HG02571 (cell line): ENCODE results near the gene CDC16.
A peak's percentile ranks its signal among the peaks of the same experiment; 100 is the strongest.

ENCODE experiments used
- ATAC-seq: cut with Tn5 transposase; IDR thresholded peaks from one replicate; pipeline ENCODE4 v1.9.1; 2021; ENCODE audit warnings: mild to moderate bottlenecking, moderate library complexity; ENCODE audit not compliant: unreplicated experiment

The CDC16 gene

DNA sequence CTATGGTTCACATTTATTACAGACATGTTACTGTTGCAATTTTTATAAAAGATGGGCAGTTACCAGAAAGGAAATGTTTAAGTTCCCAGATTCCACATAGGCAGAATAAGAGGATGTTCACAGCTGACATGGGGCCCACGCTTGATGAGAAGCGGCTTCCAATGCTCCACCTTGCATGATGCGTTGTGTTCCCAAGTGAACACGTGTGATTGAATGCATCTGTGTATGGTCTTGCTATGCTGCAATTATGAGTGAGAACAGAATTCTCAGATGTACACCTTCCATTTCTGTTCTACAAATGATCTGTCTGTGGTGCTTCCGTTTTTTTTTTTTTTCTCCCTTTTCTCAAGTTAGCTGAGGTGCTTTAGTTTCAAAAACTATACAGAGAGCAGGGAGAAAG lies 62.2 kb downstream of the CDC16 start:
- ATAC-seq, result no peak

DNA sequence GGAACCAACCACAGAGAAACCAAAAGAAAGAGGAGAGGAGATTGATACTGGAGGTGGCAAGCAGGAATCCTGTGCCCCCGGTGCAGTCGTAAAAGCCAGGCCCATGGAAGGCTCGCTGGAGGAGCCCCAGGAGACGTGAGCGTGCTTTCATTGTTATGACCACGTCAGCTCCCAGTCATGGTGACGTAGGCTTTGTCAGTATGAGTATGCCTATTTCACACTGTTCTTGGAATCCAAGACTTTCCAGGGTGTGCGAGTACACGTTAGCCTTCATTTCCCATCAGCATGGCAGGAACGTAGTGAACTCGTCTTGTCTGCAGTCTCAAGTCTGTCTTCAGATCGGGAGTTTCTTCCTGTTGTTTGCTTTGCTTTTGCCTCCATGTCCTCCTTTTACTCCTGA lies 64.2 kb downstream of the CDC16 start:
- ATAC-seq, result no peak

DNA sequence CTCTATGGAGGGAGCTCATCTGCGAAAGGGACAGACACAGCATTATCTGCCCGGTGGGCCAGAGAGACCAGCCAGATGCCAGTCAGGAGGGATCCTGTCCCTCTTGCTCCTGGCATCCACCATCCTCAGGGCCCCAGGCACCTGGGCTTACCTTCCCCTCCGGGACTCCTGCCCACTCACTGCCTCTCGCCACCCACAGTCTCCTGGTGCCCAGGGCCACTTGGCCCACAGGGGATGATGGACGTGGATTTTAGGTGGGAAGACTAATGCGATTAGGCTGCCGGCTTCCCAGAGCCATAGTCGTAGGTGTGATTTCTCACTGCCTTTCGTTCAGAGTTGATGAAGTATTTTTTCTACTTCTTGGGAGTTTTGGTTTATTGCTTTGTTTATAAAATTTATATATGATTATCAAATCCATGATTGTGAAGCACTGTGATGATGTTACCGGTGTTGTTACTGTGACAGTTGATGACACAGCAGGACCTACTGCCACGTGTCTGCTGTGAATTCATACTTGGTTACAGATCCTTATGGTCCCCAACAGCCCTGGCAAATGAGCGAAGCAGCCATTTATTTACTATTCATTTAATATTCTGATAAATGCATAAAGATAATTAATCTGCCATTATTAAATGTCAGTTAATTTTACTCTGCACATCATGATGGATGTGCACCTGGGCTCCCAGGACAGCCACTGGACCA lies 65.1 kb downstream of the CDC16 start:
- ATAC-seq, result no peak

DNA sequence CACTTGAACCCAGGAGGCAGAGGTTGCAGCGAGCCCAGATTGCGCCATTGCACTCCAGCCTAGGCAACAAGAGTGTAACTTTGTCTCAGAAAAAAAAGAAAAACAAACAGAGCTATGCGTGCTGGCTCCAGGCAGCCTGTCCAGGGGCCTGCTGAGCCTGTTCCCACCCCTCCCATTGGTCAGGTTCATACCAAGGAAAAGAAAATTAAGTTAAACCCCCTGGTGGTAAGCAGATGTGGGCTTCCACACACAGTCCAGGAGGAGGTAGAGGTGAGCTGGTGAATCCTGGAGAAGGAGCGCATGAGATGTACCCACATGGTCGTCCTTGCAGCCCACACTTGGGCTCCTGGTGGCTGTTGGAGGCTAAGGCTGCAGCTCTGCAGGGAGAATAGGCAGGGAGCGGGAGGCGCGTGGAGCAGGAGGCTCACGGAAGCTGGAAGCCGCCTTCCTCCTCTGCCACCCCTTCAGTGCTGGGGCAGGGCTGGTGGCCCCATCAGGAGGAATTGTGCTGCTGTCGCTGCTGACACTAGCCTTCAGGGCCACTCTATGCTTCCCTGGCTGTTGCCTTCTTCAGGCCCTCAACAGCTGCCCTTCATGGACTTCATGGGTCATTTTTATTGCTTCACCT lies 69.1 kb downstream of the CDC16 start:
- ATAC-seq, result no peak

DNA sequence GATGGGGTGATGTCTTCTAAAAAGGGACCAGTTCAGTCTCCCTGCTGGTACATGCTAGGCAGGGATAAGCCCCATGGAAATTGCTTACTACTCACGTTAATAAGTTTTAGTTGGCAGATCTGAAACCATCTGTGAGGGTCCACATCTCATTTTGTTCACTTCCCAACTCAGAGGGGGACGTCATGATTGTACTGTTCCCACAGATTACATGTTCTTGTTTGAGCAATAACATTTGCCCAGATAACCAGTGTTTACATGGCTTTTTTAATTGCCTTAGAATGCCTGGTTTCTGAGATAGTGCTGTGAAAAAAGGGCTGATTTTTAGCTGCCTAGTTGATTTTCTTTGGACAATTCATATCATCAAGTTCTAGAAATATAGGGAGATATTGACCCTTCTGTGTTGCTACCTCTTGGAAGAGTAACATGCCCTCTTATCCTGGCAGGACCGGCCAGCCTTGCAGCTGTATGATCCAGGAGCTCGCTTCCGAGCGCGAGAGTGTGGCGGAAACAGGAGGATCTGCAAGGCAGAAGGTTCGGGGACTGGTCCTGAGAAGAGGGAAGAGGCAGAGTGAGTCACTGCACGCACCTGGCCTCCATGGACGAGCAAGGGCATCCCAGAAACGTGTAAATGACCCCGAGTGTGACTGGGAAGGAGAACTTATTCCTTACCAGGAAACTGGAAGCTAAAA lies 69.8 kb downstream of the CDC16 start:
- ATAC-seq, result no peak

DNA sequence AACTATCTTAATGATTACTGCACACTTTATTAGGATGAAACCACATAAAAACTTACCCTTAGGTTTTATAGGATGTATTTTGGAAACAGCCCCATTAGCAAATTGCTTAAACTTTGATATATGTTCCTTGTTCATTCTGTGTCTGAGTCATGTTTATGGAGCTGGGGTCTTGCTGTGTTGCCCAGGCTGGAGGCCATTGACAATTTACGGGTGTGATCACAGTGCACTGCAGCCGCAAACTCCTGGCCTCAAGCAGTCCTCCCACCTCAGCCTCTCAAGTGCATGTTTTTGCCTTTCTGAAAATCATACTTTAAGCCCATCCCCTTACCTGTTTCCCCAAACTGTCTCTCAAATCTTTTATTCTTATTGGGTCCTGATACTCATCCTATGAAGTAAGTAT lies 74.4 kb downstream of the CDC16 start:
- no peak for ATAC-seq

DNA sequence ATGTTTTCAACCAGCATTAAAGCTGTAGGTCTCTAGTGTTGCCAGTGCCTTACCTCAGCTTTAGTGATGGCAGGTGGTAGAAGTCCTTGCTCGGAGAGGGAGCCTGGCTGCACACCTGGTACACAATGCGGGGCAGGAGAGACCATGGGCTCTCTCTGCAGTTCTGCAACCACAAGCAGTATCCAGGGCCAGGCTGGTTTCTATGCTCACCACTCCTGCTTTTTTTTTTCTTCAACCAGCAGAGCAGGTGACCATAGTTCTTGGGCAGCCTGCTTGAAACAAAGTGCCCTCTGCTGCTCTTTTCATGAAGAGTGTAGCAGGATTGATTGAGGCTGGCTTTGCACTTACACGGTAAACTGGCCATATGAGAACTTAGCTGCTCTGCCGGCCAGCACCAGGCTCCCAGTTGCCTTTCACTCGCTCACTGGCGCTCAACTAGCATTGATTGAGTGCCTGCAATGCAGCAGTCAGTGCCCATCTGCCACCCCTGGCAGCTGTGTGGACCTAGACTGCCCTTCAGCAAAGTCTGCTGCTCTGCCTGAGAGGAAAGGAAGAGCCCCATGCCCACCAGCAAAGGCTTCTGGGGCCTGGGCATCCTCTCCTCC lies 75.2 kb downstream of the CDC16 start:
- ATAC-seq, result no peak

DNA sequence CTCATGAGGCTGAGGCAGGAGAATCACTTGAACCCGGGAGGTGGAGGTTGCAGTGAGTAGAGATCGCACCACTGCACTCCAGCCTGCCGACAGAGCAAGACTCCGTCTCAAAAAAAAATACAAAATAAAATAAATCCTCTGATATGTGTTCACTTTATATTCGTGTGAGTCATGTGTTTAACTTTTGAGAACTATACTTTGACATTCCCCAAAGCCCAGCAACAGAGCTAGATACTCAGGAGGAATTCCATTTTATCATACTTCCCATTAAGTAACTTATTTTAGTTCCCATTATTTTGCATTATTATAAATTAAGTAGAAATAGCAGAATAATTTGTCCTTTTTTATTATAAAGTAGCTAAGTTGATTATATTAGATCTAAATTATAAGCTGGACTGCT lies 76.3 kb downstream of the CDC16 start:
- no peak for ATAC-seq

DNA sequence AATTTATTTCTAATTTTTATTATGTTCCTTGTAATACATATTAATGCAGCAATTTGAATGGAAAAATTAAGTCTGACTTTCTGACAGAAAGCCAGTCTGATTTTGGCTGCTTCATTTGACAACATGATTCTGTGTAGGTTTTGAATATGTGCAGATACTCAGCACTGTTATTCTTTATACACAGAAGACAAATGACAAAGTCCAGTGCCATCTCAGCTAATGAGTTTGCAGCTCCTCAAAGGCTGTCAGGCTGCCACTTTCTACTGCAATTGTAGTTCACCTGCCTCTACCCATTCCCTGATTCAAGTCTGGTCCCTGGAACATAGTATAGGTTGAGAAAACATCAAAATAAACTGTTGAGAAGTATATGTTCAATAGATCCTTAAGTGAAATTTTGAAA lies 76.7 kb downstream of the CDC16 start:
- no peak for ATAC-seq

DNA sequence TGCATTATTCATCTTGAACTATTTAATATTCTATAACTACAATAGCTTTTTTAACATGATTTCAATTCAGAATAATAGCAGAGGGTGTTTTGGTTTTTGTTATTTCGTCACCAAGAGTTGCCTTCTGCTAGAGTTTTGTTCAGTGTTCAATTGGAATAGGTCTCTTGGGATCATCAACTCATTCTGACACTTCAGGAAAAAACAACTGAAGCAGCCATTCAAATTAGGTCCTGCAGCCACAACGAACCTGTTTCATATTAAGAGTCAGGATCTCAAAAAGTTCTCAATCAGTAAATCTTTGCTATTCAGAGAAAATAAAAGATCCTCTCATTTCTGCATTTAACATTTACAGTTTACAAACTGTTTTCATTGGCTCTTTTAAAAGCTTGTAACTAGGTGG lies 77.2 kb downstream of the CDC16 start:
- ATAC-seq, result no peak

DNA sequence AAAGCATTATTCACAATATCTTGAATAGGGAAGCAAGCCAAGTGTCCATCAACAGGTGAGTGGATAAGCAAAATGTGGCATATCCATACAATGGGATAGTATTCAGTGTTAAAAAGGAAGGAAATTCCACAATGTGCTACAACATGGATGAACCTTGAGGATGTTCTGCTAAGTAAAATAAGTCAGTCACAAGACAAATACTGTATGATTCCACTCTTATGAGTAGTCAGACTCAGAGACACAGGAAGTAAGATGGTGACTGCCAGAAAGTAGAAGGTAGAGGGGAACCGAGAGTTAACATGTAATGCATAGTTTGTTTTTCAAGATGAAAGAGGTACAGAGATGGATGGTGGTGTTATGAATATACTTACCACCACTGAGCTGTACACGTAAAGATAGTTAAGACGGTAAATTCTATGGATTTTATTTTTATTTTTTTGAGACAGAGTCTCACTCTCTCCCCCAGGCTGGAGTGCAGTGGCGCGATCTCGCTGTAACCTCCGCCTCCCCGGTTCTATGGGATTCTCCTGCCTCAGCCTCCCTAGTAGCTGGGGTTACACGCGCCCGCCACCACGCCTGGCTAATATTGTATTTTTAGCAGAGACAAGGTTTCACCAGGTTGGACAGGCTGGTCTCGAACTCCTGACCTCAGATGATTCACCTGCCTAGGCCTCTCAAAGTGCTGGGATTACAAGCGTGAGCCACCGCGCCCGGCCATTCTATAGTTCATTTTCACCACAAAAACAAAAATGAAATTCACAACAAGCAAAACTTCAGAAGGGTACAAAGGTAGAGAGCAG lies 78.6 kb downstream of the CDC16 start:
- no peak for ATAC-seq

DNA sequence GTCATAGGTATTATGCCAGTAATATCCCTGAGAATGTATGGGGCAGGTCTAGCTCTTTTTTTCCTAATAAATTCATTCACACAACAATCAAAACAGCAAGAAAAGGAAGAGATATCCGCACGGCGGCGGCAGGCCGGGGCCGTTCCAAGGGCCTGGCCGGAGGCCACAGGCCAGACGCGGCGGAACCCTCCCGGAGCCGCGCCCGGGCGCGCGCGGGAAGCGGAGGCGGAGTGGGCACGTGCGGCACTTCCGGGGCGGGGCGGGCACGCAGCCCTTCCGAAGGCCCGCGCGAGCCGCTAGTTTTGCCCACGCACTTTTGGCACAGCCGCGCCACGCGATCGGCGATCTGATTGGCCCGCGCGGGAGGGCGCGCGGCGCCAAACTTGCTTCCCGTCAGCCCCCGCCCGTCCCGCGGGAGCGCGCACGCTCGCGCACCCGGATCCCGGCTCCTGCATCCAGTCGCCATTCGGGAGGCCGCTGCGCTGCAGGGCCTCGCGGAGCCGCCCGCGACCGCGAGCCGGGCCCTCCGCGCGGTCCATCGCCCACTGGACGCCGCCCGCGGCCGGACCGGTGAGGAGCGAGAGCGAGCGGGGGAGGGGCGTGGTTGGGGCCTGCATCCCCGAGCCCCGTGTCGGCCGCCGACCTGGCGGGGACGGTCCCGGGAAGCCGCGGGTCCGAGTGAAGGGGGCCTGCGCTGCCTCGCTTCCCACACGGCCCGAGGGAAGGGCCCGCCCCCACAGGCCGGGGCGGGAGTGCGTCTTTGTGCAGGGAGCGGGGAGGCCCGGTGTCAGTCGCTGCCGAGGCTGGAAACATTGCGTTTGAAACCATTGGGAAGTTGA lies 79.6 kb downstream of the CDC16 start, which contains the start of gene CHAMP1:
Gene CHAMP1, plus strand, starts transcription at position 430 of the 839 bp plus-strand sequence. CDS start 9,340 bp downstream, outside the sequence.
- ATAC-seq, result peak; percentile 88

DNA sequence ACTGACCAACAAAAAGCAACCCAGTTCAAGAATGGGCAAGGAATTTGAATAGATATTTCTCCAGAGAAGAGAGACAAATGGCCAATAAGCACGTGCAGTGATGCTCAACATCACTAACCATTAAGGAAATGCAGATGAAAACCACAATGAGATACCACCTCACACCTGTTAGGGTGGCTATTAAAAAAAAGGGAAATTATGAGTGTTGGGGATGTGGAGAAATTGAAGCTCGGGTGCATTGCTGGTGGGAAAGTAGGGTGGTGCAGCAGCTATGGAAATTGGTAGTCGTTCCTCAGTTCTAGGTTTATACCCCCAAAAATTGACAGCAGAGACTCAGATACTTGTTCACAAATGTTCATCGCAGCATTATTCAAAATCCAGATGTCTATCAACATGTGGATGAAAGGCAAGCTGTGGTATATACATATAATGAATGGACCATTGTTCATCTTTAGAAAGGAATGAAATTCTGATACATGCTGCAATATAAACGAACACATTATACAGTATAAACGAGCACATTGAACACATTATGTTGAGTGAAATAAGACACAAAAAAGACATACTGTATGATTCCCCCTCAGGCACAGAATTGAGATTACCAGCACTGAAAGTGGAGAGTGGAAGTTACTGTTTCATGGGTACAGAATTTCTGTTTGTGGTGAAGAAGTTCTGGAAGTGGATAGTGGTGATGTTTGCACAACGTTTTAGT lies 80.5 kb downstream of the CDC16 start:
- ATAC-seq, result no peak

DNA sequence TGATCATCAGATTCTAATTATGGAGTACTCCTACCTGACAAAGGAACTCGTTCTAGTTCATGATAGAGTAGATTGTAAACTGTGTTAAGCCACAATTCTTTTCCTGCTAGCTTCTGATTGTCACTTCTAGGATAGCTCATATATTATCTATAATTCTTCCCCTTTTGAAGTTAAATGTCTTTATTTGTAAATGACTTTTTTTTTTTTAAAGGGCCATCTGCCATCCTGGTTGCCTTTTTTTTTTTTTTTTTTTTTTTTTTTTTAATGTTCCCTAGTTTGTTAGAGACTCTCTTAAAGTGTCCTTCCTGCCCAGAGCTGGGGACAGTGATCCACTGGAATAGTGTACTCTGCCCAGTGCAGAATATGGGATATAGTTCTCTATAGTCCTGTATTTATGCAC lies 83.9 kb downstream of the CDC16 start:
- no peak for ATAC-seq

DNA sequence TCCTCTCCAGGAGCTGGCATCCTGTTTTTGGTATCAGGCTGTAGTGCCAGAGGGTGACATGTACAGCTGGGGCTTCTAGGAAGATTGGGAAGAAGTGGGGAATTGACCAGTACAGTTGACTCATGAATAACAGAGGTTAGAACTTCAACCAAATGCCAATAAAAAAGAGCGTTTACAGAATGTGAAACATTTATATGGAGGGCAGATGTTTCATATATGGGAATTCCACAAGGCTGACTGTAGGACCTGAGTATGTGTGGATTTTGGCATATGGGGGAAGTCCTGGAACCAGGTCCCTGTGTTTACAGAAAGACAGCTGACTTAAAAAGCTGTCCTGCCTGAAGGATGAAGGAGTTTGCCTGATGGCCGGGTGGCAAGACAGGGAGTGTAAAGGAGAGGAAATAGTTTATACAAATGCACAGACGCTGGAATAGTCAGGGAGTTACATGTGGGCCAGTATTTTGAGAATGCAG lies 84.8 kb downstream of the CDC16 start:
- no peak for ATAC-seq

DNA sequence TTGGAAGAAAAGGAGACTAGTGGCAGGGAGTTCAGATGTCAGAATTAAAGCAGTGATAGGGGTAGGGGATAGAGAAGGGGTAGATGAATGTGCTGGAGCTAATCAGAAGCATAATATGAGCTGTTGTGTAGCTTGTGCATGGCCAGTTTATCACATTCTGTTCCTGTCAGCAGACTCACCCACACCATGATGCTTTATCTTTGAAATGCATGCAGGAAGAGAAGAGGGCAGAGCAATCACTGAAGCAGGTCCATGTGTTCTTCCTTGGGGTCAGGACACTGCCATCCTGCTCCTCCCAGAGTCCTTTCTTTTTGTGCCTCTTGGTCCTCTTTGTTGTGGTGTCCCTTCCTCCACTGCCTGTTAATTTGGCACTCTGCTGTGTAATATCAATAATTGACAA lies 85.4 kb downstream of the CDC16 start:
- ATAC-seq, result no peak

DNA sequence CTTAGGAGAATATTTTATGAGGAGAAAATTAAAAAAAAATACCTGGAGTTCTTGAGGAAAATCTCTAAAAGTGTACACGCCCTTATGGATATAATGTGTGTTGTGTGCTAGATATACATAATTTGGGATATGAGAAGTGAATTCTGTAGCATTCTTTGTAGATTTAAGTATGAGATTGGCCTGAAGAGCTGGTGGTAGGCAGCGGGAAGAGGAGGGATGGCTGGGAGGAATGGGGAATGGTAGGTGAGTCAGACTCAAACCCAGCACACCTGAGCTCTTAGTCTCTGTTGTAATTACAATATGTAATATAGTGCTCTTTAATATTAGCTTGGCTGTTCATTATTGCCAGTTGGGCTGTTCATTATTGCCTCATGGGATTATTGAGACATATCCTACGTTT lies 86.6 kb downstream of the CDC16 start:
- no peak for ATAC-seq
